ENCODE measurements around the gene EEF1G. TPM values are rescaled to one million over a fixed set of nuclear protein-coding genes. Genes with fewer than 3 reads are reported as not detected.

The EEF1G gene
- total and polyA plus RNA-seq, 2 of the 13 experiments (the other 11 are each of a cell fraction or from before 2014, with no cell fraction given): 1,787 to 2,144 TPM

- TF ChIP-seq ZNF639 (CRISPR knock-in tag; conservative IDR thresholded peaks at IDR 0.05): peak; percentile 57; the same call in 1 of the 2 replicates
- peak; percentile 59; the same call in 1 of the 2 replicates for TF ChIP-seq ZBED4 (CRISPR knock-in tag; IDR thresholded peaks at IDR 0.05; ENCODE audit: borderline replicate concordance)
- TF ChIP-seq ZMAT5 (CRISPR knock-in tag; IDR thresholded peaks at IDR 0.05; ENCODE audit: borderline replicate concordance, low read depth): no peak
- TF ChIP-seq ELK4 (CRISPR knock-in tag; IDR thresholded peaks at IDR 0.05; ENCODE audit: borderline replicate concordance): no peak
- TF ChIP-seq KDM4B (CRISPR knock-in tag; IDR thresholded peaks at IDR 0.05): no peak
- TF ChIP-seq THAP7 (CRISPR knock-in tag; IDR thresholded peaks at IDR 0.05): no peak
- no peak for TF ChIP-seq ZBTB14 (CRISPR knock-in tag; IDR thresholded peaks at IDR 0.05)
- no peak for TF ChIP-seq ZNF101 (CRISPR knock-in tag; IDR thresholded peaks at IDR 0.05; ENCODE audit: borderline replicate concordance, low read depth)
- TF ChIP-seq ZNF781 (CRISPR knock-in tag; IDR thresholded peaks at IDR 0.05; ENCODE audit: borderline replicate concordance, not compliant biosample characterization): no peak
- TF ChIP-seq ZNF446 (CRISPR knock-in tag; IDR thresholded peaks at IDR 0.05): no peak
- no peak for TF ChIP-seq HES4 (CRISPR knock-in tag; IDR thresholded peaks at IDR 0.05; ENCODE audit: borderline replicate concordance)
- TF ChIP-seq ZHX2 (IDR thresholded peaks at IDR 0.05; ENCODE audit: low read depth): 0 out of 2 replicates have a peak, but pooled peaks have one; percentile 30
- no peak for TF ChIP-seq ZHX2 (CRISPR knock-in tag; IDR thresholded peaks at IDR 0.05; ENCODE audit: borderline replicate concordance)
These were observed 25.9 kb downstream of the EEF1G start (continued) for GRCh38 chr11:62547691-62548281.

Data from HepG2 (cell line).